H1 (cell line): Measurements from ENCODE around the gene RBL1. TPM values are rescaled to one million over a fixed set of nuclear protein-coding genes. Genes with fewer than 3 reads are reported as not detected.

Source experiments
- CTCF ChIA-PET: fragments of 300-600 bp; sonication (Branson Sonifier 250); formaldehyde crosslinking; loops from one replicate; lab custom pipeline; 2021; ENCODE audit not compliant: partially characterized antibody; lab: Charles Lee
- POLR2A ChIA-PET: fragments of 300-600 bp; sonication (Branson Sonifier 250); formaldehyde crosslinking; loops from one replicate; lab custom pipeline; 2021; ENCODE audit warnings: inconsistent platforms; ENCODE audit not compliant: partially characterized antibody; lab: Charles Lee
- DNase-seq, 2 experiments: peaks; one replicate each; pipeline versions ENCODE4 v3.0.0 to v3.0.0-alpha.2; 2010 to 2022; ENCODE audit warnings: low spot score in 2 of 2, low read depth in 1 of 2, mixed read lengths in 1 of 2
- FAIRE-seq: peaks from 2 replicates; lab custom pipeline; 2011; peaks lifted over from hg19 to GRCh38; lab: Jason Lieb, UNC
- H2AFZ ChIP-seq: 2 replicates; pipeline ENCODE4 v1.8.1; 2012; ENCODE audit warnings: low read length, inconsistent platforms
- H2AK5ac ChIP-seq: 2 replicates; pipeline ENCODE4 v1.6.1; 2013; ENCODE audit warnings: low read depth, low read length
- H2BK120ac ChIP-seq: replicated peaks from 2 replicates; pipeline ENCODE3; 2013; ENCODE audit warnings: low read depth, low read length, inconsistent platforms
- H2BK12ac ChIP-seq: 2 replicates; pipeline ENCODE4 v1.6.1; 2013; ENCODE audit warnings: low read depth, low read length
- H2BK15ac ChIP-seq: 2 replicates; pipeline ENCODE4 v1.6.1; 2013; ENCODE audit warnings: low read length
- H2BK20ac ChIP-seq: 2 replicates; pipeline ENCODE4 v1.6.1; 2013; ENCODE audit warnings: low read length
- H2BK5ac ChIP-seq: 2 replicates; pipeline ENCODE4 v1.6.1; 2013; ENCODE audit warnings: low read depth, low read length
- H3K14ac ChIP-seq: 2 replicates; pipeline ENCODE4 v1.6.1; 2013; ENCODE audit warnings: inconsistent platforms; ENCODE audit not compliant: insufficient read length
- H3K18ac ChIP-seq: 2 replicates; pipeline ENCODE4 v1.6.1; 2013; ENCODE audit warnings: low read length; ENCODE audit errors: extremely low read depth
- H3K23ac ChIP-seq: 2 replicates; pipeline ENCODE4 v1.6.1; 2013; ENCODE audit warnings: inconsistent platforms; ENCODE audit not compliant: insufficient read length
- H3K23me2 ChIP-seq: 2 replicates; pipeline ENCODE4 v1.6.1; 2013; ENCODE audit warnings: low read depth, low read length
- H3K27ac ChIP-seq: 2 replicates; pipeline ENCODE4 v1.6.1; 2011; ENCODE audit warnings: low read depth, low read length, inconsistent platforms
- H3K27me3 ChIP-seq, 4 experiments: replicated peaks in 1 of 4; 1 replicate in 1 of 4; 2 replicates in 3 of 4; pipeline versions ENCODE4 v1.6.1 to v1.8.1; 2011 to 2013; ENCODE audit warnings: low read length in 3 of 4, mild to moderate bottlenecking in 3 of 4, inconsistent platforms in 2 of 4, mixed read lengths in 2 of 4, moderate library complexity in 1 of 4; ENCODE audit not compliant: control insufficient read depth in 3 of 4, insufficient read depth in 3 of 4; ENCODE audit errors: extremely low read depth in 1 of 4
- H3K36me3 ChIP-seq, 4 experiments: 2 replicates each; pipeline versions ENCODE4 v1.6.1 to v1.8.1; 2011 to 2013; ENCODE audit warnings: mild to moderate bottlenecking in 4 of 4, low read length in 3 of 4, moderate library complexity in 2 of 4, control low read depth in 1 of 4, inconsistent platforms in 1 of 4; ENCODE audit not compliant: insufficient read depth in 4 of 4, control insufficient read depth in 2 of 4
- H3K4ac ChIP-seq: replicated peaks from 2 replicates; pipeline ENCODE3; 2013; ENCODE audit warnings: low read length, low read depth, mixed read lengths, inconsistent platforms; ENCODE audit not compliant: insufficient read length
- H3K4me1 ChIP-seq, 4 experiments: replicated peaks in 1 of 4; 1 replicate in 1 of 4; 2 replicates in 3 of 4; pipeline versions ENCODE4 v1.6.1 to v1.8.1; 2011 to 2013; ENCODE audit warnings: low read length in 3 of 4, inconsistent platforms in 2 of 4, mixed read lengths in 1 of 4; ENCODE audit not compliant: insufficient read depth in 4 of 4, control insufficient read depth in 3 of 4
- H3K4me2 ChIP-seq, 2 experiments: 2 replicates each; pipeline versions ENCODE4 v1.6.1 to v1.8.1; 2011 to 2013; ENCODE audit warnings: low read depth in 2 of 2, low read length in 2 of 2, control low read depth in 1 of 2, inconsistent platforms in 1 of 2, mild to moderate bottlenecking in 1 of 2; ENCODE audit not compliant: insufficient read depth in 1 of 2
- H3K4me3 ChIP-seq, 4 experiments: fragments of 200-600, 300-600 bp in 1 of 4; sonication (generic), shearing (Covaris generic), sonication (Bioruptor Twin) in 1 of 4; 2 replicates each; pipeline versions ENCODE4 v1.5.1 to v1.8.1; 2011 to 2016; ENCODE audit warnings: low read length in 4 of 4, low read depth in 3 of 4, control low read depth in 2 of 4, inconsistent platforms in 2 of 4, mild to moderate bottlenecking in 2 of 4, mixed read lengths in 1 of 4, moderate library complexity in 1 of 4; ENCODE audit not compliant: insufficient read depth in 2 of 4; ENCODE audit errors: extremely low read depth in 1 of 4
- H3K56ac ChIP-seq: replicated peaks from 2 replicates; pipeline ENCODE3; 2013; ENCODE audit warnings: low read depth, mild to moderate bottlenecking, mixed read lengths, low read length, inconsistent platforms; ENCODE audit not compliant: insufficient read length
- H3K79me1 ChIP-seq: 2 replicates; pipeline ENCODE4 v1.6.1; 2013; ENCODE audit warnings: low read depth, low read length, control low read depth
- H3K79me2 ChIP-seq, 2 experiments: 2 replicates each; pipeline versions ENCODE4 v1.6.1 to v1.8.1; 2012 to 2013; ENCODE audit warnings: low read length in 2 of 2, mild to moderate bottlenecking in 2 of 2, inconsistent platforms in 1 of 2; ENCODE audit not compliant: insufficient read depth in 2 of 2, control insufficient read depth in 1 of 2
- H3K9ac ChIP-seq, 4 experiments: replicated peaks in 1 of 4; 1 replicate in 1 of 4; 2 replicates in 3 of 4; pipeline versions ENCODE4 v1.6.1 to v1.8.1; 2011 to 2013; ENCODE audit warnings: low read depth in 3 of 4, low read length in 3 of 4, control low read depth in 2 of 4, mild to moderate bottlenecking in 2 of 4, moderate library complexity in 2 of 4, inconsistent platforms in 1 of 4; ENCODE audit errors: extremely low read depth in 1 of 4
- H3K9me3 ChIP-seq, 2 experiments: 2 replicates each; pipeline versions ENCODE4 v1.6.1 to v1.8.1; 2012 to 2013; ENCODE audit warnings: mild to moderate bottlenecking in 2 of 2, moderate library complexity in 2 of 2, control low read depth in 1 of 2, inconsistent platforms in 1 of 2, low read depth in 1 of 2, low read length in 1 of 2, mixed read lengths in 1 of 2; ENCODE audit not compliant: insufficient read depth in 2 of 2
- H4K20me1 ChIP-seq, 2 experiments: replicated peaks in 1 of 2; 2 replicates each; pipeline versions ENCODE3 to v1.8.1; 2011 to 2013; ENCODE audit warnings: inconsistent platforms in 2 of 2, low read length in 2 of 2, mild to moderate bottlenecking in 1 of 2; ENCODE audit not compliant: insufficient read depth in 2 of 2, control insufficient read depth in 1 of 2
- H4K5ac ChIP-seq: 2 replicates; pipeline ENCODE4 v1.6.1; 2013; ENCODE audit warnings: low read length, low read depth, mixed read lengths, inconsistent platforms; ENCODE audit not compliant: insufficient read length
- H4K8ac ChIP-seq: 2 replicates; pipeline ENCODE4 v1.8.0; 2013; ENCODE audit warnings: mild to moderate bottlenecking, moderate library complexity, low read length, inconsistent platforms; ENCODE audit not compliant: insufficient read depth; ENCODE audit errors: extremely low read depth
- H4K91ac ChIP-seq: replicated peaks from 2 replicates; pipeline ENCODE3; 2013; ENCODE audit warnings: low read length, mixed read lengths, inconsistent platforms; ENCODE audit not compliant: insufficient read length
- CHD2 ChIP-seq: IDR thresholded peaks from 2 replicates; pipeline ENCODE4 v1.6.1; 2012; ENCODE audit warnings: low read length, improper control_type of control experiment
- SP4 ChIP-seq: IDR thresholded peaks from 2 replicates; pipeline ENCODE4 v1.6.1; 2012; ENCODE audit warnings: low read length, inconsistent platforms
- WGBS, 2 experiments: shearing (Covaris generic) in 1 of 2; methylation state at CpG; one replicate each; pipeline versions ENCODE4 v1.1.6 to v1.1.7; 2013 to 2015; ENCODE audit warnings: low lambda C conversion rate in 2 of 2, mixed read lengths in 2 of 2, inconsistent platforms in 1 of 2, low coverage in 1 of 2, missing lambda C conversion rate in 1 of 2; ENCODE audit not compliant: insufficient replicate concordance in 2 of 2, insufficient coverage in 1 of 2, insufficient read length in 1 of 2; ENCODE audit errors: extremely low coverage in 1 of 2, missing lambda C conversion rate in 1 of 2; 5-methylcytosine and 5-hydroxymethylcytosine counted together
- polyA plus RNA-seq, 7 experiments: library from polyadenylated mRNA; depleted of rRNA in 3 of 7; stranded (reverse) in 5 of 7; unstranded in 2 of 7; fragments of >200 nt in 5 of 7; fragments of 200-250 nt in 2 of 7; gene quantifications; 1 replicate in 5 of 7; 2 replicates in 1 of 7; 4 replicates in 1 of 7; pipeline versions ENCODE4 v1.2.1 to v1.2.3, GENCODE V29; 2011 to 2013; ENCODE audit warnings: missing spikeins in 2 of 7, mixed read lengths in 2 of 7
- total RNA-seq: library from RNA; stranded (reverse); fragmentation: NEBNext Ultra II Directional; extraction: Animal tissue kit (Norgen Biotek cat#: 25700); gene quantifications from 2 replicates; pipeline ENCODE4 v1.2.1, GENCODE V29; 2021

Gene RBL1
- total and polyA plus RNA-seq, 2 of the 8 experiments (the other 6 are each of a cell fraction or from before 2014, with no cell fraction given), result 3.2 to 12.3 TPM

- no peak for DNase-seq
- Histone ChIP-seq H2BK12ac (no peak overlapping the region; the same call in 1 of the 2 replicates), H3K4me3 (peak overlapping the region; percentile 66 to 83 (median 80)), H3K79me1 (peaks cover 4% of the 10 kb centered on the region; the same call in 1 of the 2 replicates), H4K20me1 (no peaks in the 10 kb centered on the region), H3K4ac (no peak overlapping the region), H3K27me3 (no peaks in the 10 kb centered on the region; a peak in 1 of 7 replicates), H3K36me3 (peaks cover 0 to 10% (median 0%) of the 10 kb centered on the region in 4 experiments; a peak in 2 of 8 replicates), H2BK5ac (no peak overlapping the region), H2BK120ac (no peak overlapping the region), H3K4me1 (peaks cover 0 to 18% (median 10%) of the 10 kb centered on the region in 4 experiments; a peak in 5 of 7 replicates), H3K18ac (no peak overlapping the region; the same call in 1 of the 2 replicates), H3K14ac (no peak overlapping the region), H2AK5ac (no peak overlapping the region), H2AFZ (no peak overlapping the region), H3K23ac (no peak overlapping the region), H3K79me2 (0 out of 4 replicates have a peak, but pooled peaks cover 0 to 5% of the 10 kb centered on the region in 2 experiments), H3K27ac (no peak overlapping the region), H4K8ac (no peak overlapping the region), H4K5ac (peak overlapping the region; percentile 0), H3K4me2 (peak overlapping the region; percentile 92 to 93), H2BK15ac (no peak overlapping the region), H3K9ac (peak overlapping the region in 1 of 4 experiments; percentile 74; a peak in 1 of 7 replicates), H4K91ac (no peak overlapping the region), H3K56ac (no peak overlapping the region), H3K23me2 (peaks cover 14% of the 10 kb centered on the region), H2BK20ac (no peak overlapping the region), H3K9me3 (no peaks in the 10 kb centered on the region)
- no peak for FAIRE-seq
- ChIA-PET POLR2A (no interaction called here), CTCF (interaction anchor here (0.6 kb wide), 1 partner anchor 1567 kb away, joined by 3 read pairs; no protein-coding TSS in a partner anchor)
- 7% methylated on average over 21 of the region's 24 CpGs; no CpG with 5 or more reads in 1 of the 2 experiments for WGBS, 2 experiments
- TF ChIP-seq SP4, result no peak
- no peak for TF ChIP-seq CHD2
These were observed 145.2 kb downstream of the RBL1 start for GRCh38 chr20:36950414-36951197.
